Measurements from ENCODE around the gene HS6ST3.

The HS6ST3 gene

GRCh38 chr13:96193728-96194310 is 103.9 kb downstream of the HS6ST3 start:
- no peaks in the 10 kb centered on the region for H3K9me3 ChIP-seq
- no peaks in the 10 kb centered on the region for H3K36me3 ChIP-seq (replicated peaks)
- H3K4me1 ChIP-seq = peaks cover 3% of the 10 kb centered on the region; the same call in 1 of the 2 replicates
- in situ Hi-C loops (cut with MboI; ENCODE audit: low sequenced_read_pairs) = no loop called here
- H3K4me3 ChIP-seq = no peak overlapping the region
- peak; percentile 27 to 67 for DNase-seq (ENCODE audit: low spot score in 2 of 2)
- H3K27me3 ChIP-seq (ENCODE audit: low read depth) = no peaks in the 10 kb centered on the region

GRCh38 chr13:96198038-96198437 is 108.1 kb downstream of the HS6ST3 start:
- H3K27me3 ChIP-seq (ENCODE audit: low read depth) = no peaks in the 10 kb centered on the region
- no peak for DNase-seq (ENCODE audit: low spot score in 2 of 2)

GRCh38 chr13:96199315-96199714 is 109.4 kb downstream of the HS6ST3 start:
- H3K4me3 ChIP-seq = no peak overlapping the region
- DNase-seq (ENCODE audit: low spot score in 2 of 2) = no peak
- H3K9me3 ChIP-seq = no peaks in the 10 kb centered on the region
- in situ Hi-C loops (cut with MboI; ENCODE audit: low sequenced_read_pairs) = no loop called here
- H3K4me1 ChIP-seq = no peaks in the 10 kb centered on the region
- H3K27me3 ChIP-seq (ENCODE audit: low read depth) = no peaks in the 10 kb centered on the region
- no peaks in the 10 kb centered on the region for H3K36me3 ChIP-seq (replicated peaks)

More at GRCh38 chr13:96198038-96198437, 108.1 kb downstream of the HS6ST3 start:
- Histone ChIP-seq H3K4me1 (peaks cover 3% of the 10 kb centered on the region; the same call in 1 of the 2 replicates), H3K4me3 (no peak overlapping the region), H3K36me3 (replicated peaks) (no peaks in the 10 kb centered on the region), H3K9me3 (no peaks in the 10 kb centered on the region)
- in situ Hi-C loops (cut with MboI; ENCODE audit: low sequenced_read_pairs) = no loop called here

GRCh38 chr13:96200810-96201209 is 110.9 kb downstream of the HS6ST3 start:
- Histone ChIP-seq H3K9me3 (no peaks in the 10 kb centered on the region), H3K4me1 (no peaks in the 10 kb centered on the region), H3K27me3 (ENCODE audit: low read depth) (no peaks in the 10 kb centered on the region), H3K36me3 (replicated peaks) (no peaks in the 10 kb centered on the region), H3K4me3 (no peak overlapping the region)
- in situ Hi-C loops (cut with MboI; ENCODE audit: low sequenced_read_pairs) = no loop called here
- no peak for DNase-seq (ENCODE audit: low spot score in 2 of 2)

- in situ Hi-C loops (cut with MboI; ENCODE audit: low sequenced_read_pairs) = no loop called here
- DNase-seq (ENCODE audit: low spot score in 2 of 2) = no peak
These were observed 112.4 kb downstream of the HS6ST3 start for GRCh38 chr13:96202315-96202714.

GRCh38 chr13:96203471-96203870 is 113.6 kb downstream of the HS6ST3 start:
- H3K36me3 ChIP-seq (replicated peaks) = no peaks in the 10 kb centered on the region
- no peak for DNase-seq (ENCODE audit: low spot score in 2 of 2)
- no peak overlapping the region for H3K4me3 ChIP-seq
- H3K4me1 ChIP-seq = no peaks in the 10 kb centered on the region
- no peaks in the 10 kb centered on the region for H3K9me3 ChIP-seq
- in situ Hi-C loops (cut with MboI; ENCODE audit: low sequenced_read_pairs) = no loop called here
- no peaks in the 10 kb centered on the region for H3K27me3 ChIP-seq (ENCODE audit: low read depth)

More at GRCh38 chr13:96202315-96202714, 112.4 kb downstream of the HS6ST3 start:
- H3K4me1 ChIP-seq = no peaks in the 10 kb centered on the region
- H3K36me3 ChIP-seq (replicated peaks) = no peaks in the 10 kb centered on the region
- H3K27me3 ChIP-seq (ENCODE audit: low read depth) = no peaks in the 10 kb centered on the region
- no peak overlapping the region for H3K4me3 ChIP-seq
- no peaks in the 10 kb centered on the region for H3K9me3 ChIP-seq

GRCh38 chr13:96214824-96215445 is 125.0 kb downstream of the HS6ST3 start:
- DNase-seq (ENCODE audit: low spot score in 2 of 2) = no peak

GRCh38 chr13:96216543-96216942 is 126.6 kb downstream of the HS6ST3 start:
- Histone ChIP-seq H3K4me1 (no peaks in the 10 kb centered on the region), H3K4me3 (no peak overlapping the region), H3K27me3 (ENCODE audit: low read depth) (no peaks in the 10 kb centered on the region), H3K9me3 (no peaks in the 10 kb centered on the region), H3K36me3 (replicated peaks) (no peaks in the 10 kb centered on the region)
- no peak for DNase-seq (ENCODE audit: low spot score in 2 of 2)
- in situ Hi-C loops (cut with MboI; ENCODE audit: low sequenced_read_pairs) = no loop called here

More at GRCh38 chr13:96214824-96215445, 125.0 kb downstream of the HS6ST3 start:
- in situ Hi-C loops (cut with MboI; ENCODE audit: low sequenced_read_pairs) = no loop called here
- H3K4me1 ChIP-seq = no peaks in the 10 kb centered on the region
- H3K36me3 ChIP-seq (replicated peaks) = no peaks in the 10 kb centered on the region
- H3K4me3 ChIP-seq = no peak overlapping the region
- H3K9me3 ChIP-seq = no peaks in the 10 kb centered on the region
- H3K27me3 ChIP-seq (ENCODE audit: low read depth) = no peaks in the 10 kb centered on the region

- Histone ChIP-seq H3K9me3 (no peaks in the 10 kb centered on the region), H3K36me3 (replicated peaks) (no peaks in the 10 kb centered on the region), H3K4me1 (no peaks in the 10 kb centered on the region), H3K4me3 (no peak overlapping the region), H3K27me3 (ENCODE audit: low read depth) (no peaks in the 10 kb centered on the region)
- no peak for DNase-seq (ENCODE audit: low spot score in 2 of 2)
- in situ Hi-C loops (cut with MboI; ENCODE audit: low sequenced_read_pairs) = no loop called here
These were observed 128.6 kb downstream of the HS6ST3 start for GRCh38 chr13:96218475-96218874.

GRCh38 chr13:96221471-96221870 is 131.6 kb downstream of the HS6ST3 start:
- no peaks in the 10 kb centered on the region for H3K9me3 ChIP-seq
- no peaks in the 10 kb centered on the region for H3K4me1 ChIP-seq
- H3K4me3 ChIP-seq = no peak overlapping the region
- H3K27me3 ChIP-seq (ENCODE audit: low read depth) = no peaks in the 10 kb centered on the region
- in situ Hi-C loops (cut with MboI; ENCODE audit: low sequenced_read_pairs) = no loop called here
- DNase-seq (ENCODE audit: low spot score in 2 of 2) = no peak
- no peaks in the 10 kb centered on the region for H3K36me3 ChIP-seq (replicated peaks)

GRCh38 chr13:96223231-96223630 is 133.3 kb downstream of the HS6ST3 start:
- in situ Hi-C loops (cut with MboI; ENCODE audit: low sequenced_read_pairs) = no loop called here

GRCh38 chr13:96229356-96229755 is 139.4 kb downstream of the HS6ST3 start:
- Histone ChIP-seq H3K9me3 (no peaks in the 10 kb centered on the region), H3K4me3 (no peak overlapping the region), H3K4me1 (no peaks in the 10 kb centered on the region), H3K27me3 (ENCODE audit: low read depth) (no peaks in the 10 kb centered on the region), H3K36me3 (replicated peaks) (no peaks in the 10 kb centered on the region)
- in situ Hi-C loops (cut with MboI; ENCODE audit: low sequenced_read_pairs) = no loop called here
- peak; percentile 21 to 28 for DNase-seq (ENCODE audit: low spot score in 2 of 2)

More at GRCh38 chr13:96223231-96223630, 133.3 kb downstream of the HS6ST3 start:
- H3K36me3 ChIP-seq (replicated peaks) = no peaks in the 10 kb centered on the region
- no peaks in the 10 kb centered on the region for H3K27me3 ChIP-seq (ENCODE audit: low read depth)
- H3K4me1 ChIP-seq = no peaks in the 10 kb centered on the region
- no peaks in the 10 kb centered on the region for H3K9me3 ChIP-seq
- H3K4me3 ChIP-seq = no peak overlapping the region
- no peak for DNase-seq (ENCODE audit: low spot score in 2 of 2)

- in situ Hi-C loops (cut with MboI; ENCODE audit: low sequenced_read_pairs) = no loop called here
- no peaks in the 10 kb centered on the region for H3K9me3 ChIP-seq
- H3K4me1 ChIP-seq = peaks cover 21% of the 10 kb centered on the region
- peak overlapping the region; percentile 4 for H3K4me3 ChIP-seq
- no peaks in the 10 kb centered on the region; the same call in 1 of the 2 replicates for H3K36me3 ChIP-seq (replicated peaks)
- peak; percentile 67 to 96 for DNase-seq (ENCODE audit: low spot score in 2 of 2)
- no peaks in the 10 kb centered on the region for H3K27me3 ChIP-seq (ENCODE audit: low read depth)
These were observed 148.3 kb downstream of the HS6ST3 start for GRCh38 chr13:96238241-96238640.

GRCh38 chr13:96238861-96239260 is 149.0 kb downstream of the HS6ST3 start:
- DNase-seq (ENCODE audit: low spot score in 2 of 2) = peak in 1 of 2 experiments; percentile 57
- Histone ChIP-seq H3K36me3 (replicated peaks) (no peaks in the 10 kb centered on the region; the same call in 1 of the 2 replicates), H3K4me3 (peak overlapping the region; percentile 4), H3K27me3 (ENCODE audit: low read depth) (no peaks in the 10 kb centered on the region), H3K4me1 (peaks cover 21% of the 10 kb centered on the region), H3K9me3 (no peaks in the 10 kb centered on the region)
- in situ Hi-C loops (cut with MboI; ENCODE audit: low sequenced_read_pairs) = no loop called here

Data from HAP-1 (cell line).